Measurements from ENCODE around the gene PPFIA2.

Gene PPFIA2

GRCh38 chr12:81340910-81341309 lies 418.2 kb downstream of the PPFIA2 start:
- Histone ChIP-seq H3K79me2 (ENCODE audit: insufficient read depth, low read length) (no peaks in the 10 kb centered on the region), H3F3A (ENCODE audit: low read depth) (no peaks in the 10 kb centered on the region), H3K9me3 (ENCODE audit: insufficient read depth, low read depth, low read length) (no peaks in the 10 kb centered on the region), H4K20me1 (ENCODE audit: insufficient read depth, low read length, poor library complexity, severe bottlenecking) (no peaks in the 10 kb centered on the region), H3K4me1 (ENCODE audit: insufficient read depth, low read length, poor library complexity, severe bottlenecking) (no peaks in the 10 kb centered on the region), H3K27me3 (ENCODE audit: insufficient read depth, low read length, poor library complexity, severe bottlenecking) (no peaks in the 10 kb centered on the region), H3K9me2 (replicated peaks; ENCODE audit: low read depth, low read length) (no peaks in the 10 kb centered on the region), H3K4me3 (ENCODE audit: low read length, poor library complexity, severe bottlenecking) (no peak overlapping the region), H3K36me3 (ENCODE audit: insufficient read depth, low read length) (no peaks in the 10 kb centered on the region), H3K9ac (ENCODE audit: low read depth, low read length, poor library complexity, severe bottlenecking) (no peak overlapping the region), H2AFZ (ENCODE audit: low read length) (no peak overlapping the region), H3K4me2 (ENCODE audit: low read depth, low read length, poor library complexity, severe bottlenecking) (no peak overlapping the region)
- TF ChIP-seq CTCF (conservative IDR thresholded peaks at IDR 0.05; ENCODE audit: low read length), result no peak
- TF ChIP-seq EZH2phosphoT487 (IDR thresholded peaks at IDR 0.05; ENCODE audit: borderline replicate concordance), result no peak

GRCh38 chr12:81339071-81339470 lies 420.1 kb downstream of the PPFIA2 start:
- H3K4me1 ChIP-seq (ENCODE audit: insufficient read depth, low read length, poor library complexity, severe bottlenecking), result no peaks in the 10 kb centered on the region
- H3K79me2 ChIP-seq (ENCODE audit: insufficient read depth, low read length), result no peaks in the 10 kb centered on the region
- H3K36me3 ChIP-seq (ENCODE audit: insufficient read depth, low read length), result no peaks in the 10 kb centered on the region
- TF ChIP-seq EZH2phosphoT487 (IDR thresholded peaks at IDR 0.05; ENCODE audit: borderline replicate concordance) (no peak), CTCF (conservative IDR thresholded peaks at IDR 0.05; ENCODE audit: low read length) (no peak)
- no peak overlapping the region for H3K4me2 ChIP-seq (ENCODE audit: low read depth, low read length, poor library complexity, severe bottlenecking)
- H3K9me2 ChIP-seq (replicated peaks; ENCODE audit: low read depth, low read length), result no peaks in the 10 kb centered on the region
- H3K4me3 ChIP-seq (ENCODE audit: low read length, poor library complexity, severe bottlenecking), result no peak overlapping the region
- no peak overlapping the region for H3K9ac ChIP-seq (ENCODE audit: low read depth, low read length, poor library complexity, severe bottlenecking)
- no peaks in the 10 kb centered on the region for H4K20me1 ChIP-seq (ENCODE audit: insufficient read depth, low read length, poor library complexity, severe bottlenecking)
- no peak overlapping the region for H2AFZ ChIP-seq (ENCODE audit: low read length)
- H3K27me3 ChIP-seq (ENCODE audit: insufficient read depth, low read length, poor library complexity, severe bottlenecking), result no peaks in the 10 kb centered on the region
- H3F3A ChIP-seq (ENCODE audit: low read depth), result no peaks in the 10 kb centered on the region
- H3K9me3 ChIP-seq (ENCODE audit: insufficient read depth, low read depth, low read length), result no peaks in the 10 kb centered on the region

GRCh38 chr12:81337886-81338285 lies 421.3 kb downstream of the PPFIA2 start:
- TF ChIP-seq EZH2phosphoT487 (IDR thresholded peaks at IDR 0.05; ENCODE audit: borderline replicate concordance), result no peak
- TF ChIP-seq CTCF (conservative IDR thresholded peaks at IDR 0.05; ENCODE audit: low read length), result no peak
- no peak overlapping the region for H2AFZ ChIP-seq (ENCODE audit: low read length)
- no peak overlapping the region for H3K4me3 ChIP-seq (ENCODE audit: low read length, poor library complexity, severe bottlenecking)
- H3K36me3 ChIP-seq (ENCODE audit: insufficient read depth, low read length), result no peaks in the 10 kb centered on the region
- H3K9me3 ChIP-seq (ENCODE audit: insufficient read depth, low read depth, low read length), result no peaks in the 10 kb centered on the region
- H3K9me2 ChIP-seq (replicated peaks; ENCODE audit: low read depth, low read length), result no peaks in the 10 kb centered on the region
- H4K20me1 ChIP-seq (ENCODE audit: insufficient read depth, low read length, poor library complexity, severe bottlenecking), result no peaks in the 10 kb centered on the region
- H3K9ac ChIP-seq (ENCODE audit: low read depth, low read length, poor library complexity, severe bottlenecking), result no peak overlapping the region
- no peak overlapping the region for H3K4me2 ChIP-seq (ENCODE audit: low read depth, low read length, poor library complexity, severe bottlenecking)
- H3K79me2 ChIP-seq (ENCODE audit: insufficient read depth, low read length), result no peaks in the 10 kb centered on the region
- H3K4me1 ChIP-seq (ENCODE audit: insufficient read depth, low read length, poor library complexity, severe bottlenecking), result no peaks in the 10 kb centered on the region
- no peaks in the 10 kb centered on the region for H3K27me3 ChIP-seq (ENCODE audit: insufficient read depth, low read length, poor library complexity, severe bottlenecking)
- H3F3A ChIP-seq (ENCODE audit: low read depth), result no peaks in the 10 kb centered on the region

Measured in Loucy (cell line).